SK-N-SH (cell line): Measurements from ENCODE around the gene CCDC106. TPM values are rescaled to one million over a fixed set of nuclear protein-coding genes. Genes with fewer than 3 reads are reported as not detected.

Source experiments
- CTCF ChIA-PET: fragments of 300-600, 350-600 bp; formaldehyde crosslinking; extraction: SDS; loops from one replicate; lab custom pipeline; 2021; lab: Yijun Ruan, JAX
- POLR2A ChIA-PET: fragments of 350-600 bp; sonication (Branson Sonifier 250); formaldehyde crosslinking; extraction: SDS; loops from one replicate; lab custom pipeline; 2020; ENCODE audit warnings: antibody characterized with exemption, inconsistent platforms; lab: Yijun Ruan, JAX
- DNase-seq: peaks from one replicate; pipeline ENCODE4 v3.0.0; 2012
- H2AFZ ChIP-seq: fragments of 200-600 bp; sonication (generic); 2 replicates; pipeline ENCODE4 v1.8.1; 2016; ENCODE audit warnings: antibody characterized with exemption, mild to moderate bottlenecking, low read depth
- H3F3A ChIP-seq: fragments of 200-600 bp; sonication (generic); replicated peaks from 2 replicates; pipeline ENCODE3; 2016; ENCODE audit warnings: antibody characterized with exemption, mild to moderate bottlenecking; ENCODE audit not compliant: insufficient read depth
- H3K27ac ChIP-seq, 2 experiments: fragments of 200-500 bp in 1 of 2; fragments of 200-600 bp in 1 of 2; sonication (Bioruptor generic) in 1 of 2; sonication (generic), shearing (Covaris generic) in 1 of 2; 2 replicates each; pipeline versions ENCODE4 v1.5.1 to v1.6.1; 2014 to 2016; ENCODE audit warnings: low read depth in 2 of 2, inconsistent platforms in 1 of 2, low read length in 1 of 2, mild to moderate bottlenecking in 1 of 2, mixed read lengths in 1 of 2
- H3K27me3 ChIP-seq: fragments of 200-600 bp; sonication (generic), shearing (Covaris generic); 2 replicates; pipeline ENCODE4 v1.6.1; 2016; ENCODE audit warnings: mixed run types; ENCODE audit not compliant: insufficient read depth
- H3K36me3 ChIP-seq, 2 experiments: fragments of 200-500 bp in 1 of 2; fragments of 200-600 bp in 1 of 2; sonication (Bioruptor generic) in 1 of 2; sonication (generic) in 1 of 2; replicated peaks in 1 of 2; 2 replicates each; pipeline versions ENCODE3 to v1.5.1; 2014 to 2016; ENCODE audit warnings: low read length in 1 of 2, mild to moderate bottlenecking in 1 of 2; ENCODE audit not compliant: insufficient read depth in 2 of 2, control insufficient read depth in 1 of 2
- H3K4me1 ChIP-seq, 2 experiments: fragments of 200-500 bp in 1 of 2; fragments of 200-600 bp in 1 of 2; sonication (Bioruptor generic) in 1 of 2; sonication (generic), shearing (Covaris generic) in 1 of 2; 2 replicates each; pipeline versions ENCODE4 v1.5.1 to v1.6.1; 2014 to 2016; ENCODE audit warnings: low read depth in 1 of 2, low read length in 1 of 2, mixed run types in 1 of 2; ENCODE audit not compliant: insufficient read depth in 2 of 2, control insufficient read depth in 1 of 2
- H3K4me2 ChIP-seq: fragments of 200-600 bp; sonication (generic), shearing (Covaris generic); 2 replicates; pipeline ENCODE4 v1.6.1; 2017; ENCODE audit warnings: mixed run types
- H3K4me3 ChIP-seq, 2 experiments: fragments of 200-500 bp in 1 of 2; fragments of 200-600 bp in 1 of 2; sonication (Bioruptor generic) in 1 of 2; sonication (generic), shearing (Covaris generic) in 1 of 2; 2 replicates each; pipeline versions ENCODE4 v1.5.1 to v1.8.1; 2014 to 2016; ENCODE audit warnings: low read depth in 2 of 2, inconsistent platforms in 1 of 2, low read length in 1 of 2, mild to moderate bottlenecking in 1 of 2, mixed read lengths in 1 of 2, moderate library complexity in 1 of 2
- H3K79me2 ChIP-seq: fragments of 200-600 bp; sonication (generic); 2 replicates; pipeline ENCODE4 v1.8.1; 2017; ENCODE audit warnings: mild to moderate bottlenecking; ENCODE audit not compliant: insufficient read depth
- H3K9ac ChIP-seq: fragments of 200-600 bp; sonication (generic); 2 replicates; pipeline ENCODE4 v1.6.1; 2017; ENCODE audit warnings: mixed run types
- H3K9me2 ChIP-seq: fragments of 200-600 bp; sonication (generic); 2 replicates; pipeline ENCODE4 v1.6.1; 2017; ENCODE audit warnings: mixed run types
- H3K9me3 ChIP-seq: fragments of 200-600 bp; sonication (generic); 2 replicates; pipeline ENCODE4 v1.6.1; 2017; ENCODE audit warnings: mixed run types, mild to moderate bottlenecking, moderate library complexity
- H4K20me1 ChIP-seq: fragments of 200-600 bp; sonication (generic); 2 replicates; pipeline ENCODE4 v1.6.1; 2017; ENCODE audit warnings: mild to moderate bottlenecking, mixed run types; ENCODE audit not compliant: insufficient read depth
- CHD2 ChIP-seq: fragments of 150-350 bp; IDR thresholded peaks from 2 replicates; pipeline ENCODE4 v1.6.1; 2018; ENCODE audit warnings: low read length; ENCODE audit not compliant: partially characterized antibody
- CTCF ChIP-seq: fragments of 200-600 bp; sonication (generic); IDR thresholded peaks from 2 replicates; pipeline ENCODE4 v1.6.1; 2017; ENCODE audit warnings: antibody characterized with exemption, mild to moderate bottlenecking, moderate library complexity
- FOSL2 ChIP-seq: IDR thresholded peaks from 2 replicates; pipeline ENCODE4 v1.4.0; 2012; ENCODE audit warnings: low read depth, mild to moderate bottlenecking, moderate library complexity, borderline replicate concordance
- FOXJ3 ChIP-seq: sonication (generic); formaldehyde crosslinking; IDR thresholded peaks from 2 replicates; pipeline ENCODE4 v1.5.1; 2020; ENCODE audit warnings: mild to moderate bottlenecking, missing genetic modification reagents
- MAX ChIP-seq: IDR thresholded peaks from 2 replicates; pipeline ENCODE4 v1.4.0; 2012; ENCODE audit warnings: low read depth
- PBX3 ChIP-seq: IDR thresholded peaks from 2 replicates; pipeline ENCODE4; 2012
- RAD21 ChIP-seq: IDR thresholded peaks from 2 replicates; pipeline ENCODE4 v1.6.1; 2012; ENCODE audit warnings: mild to moderate bottlenecking, low read length
- RCOR1 ChIP-seq: fragments of 150-350 bp; IDR thresholded peaks from 2 replicates; pipeline ENCODE4 v1.6.1; 2017; ENCODE audit warnings: antibody characterized with exemption, low read length
- RFX5 ChIP-seq: IDR thresholded peaks from 2 replicates; pipeline ENCODE4 v1.6.1; 2012; ENCODE audit warnings: mild to moderate bottlenecking, improper control_type of control experiment, low read length
- SIN3A ChIP-seq: IDR thresholded peaks from 2 replicates; pipeline ENCODE4 v1.6.1; 2012; ENCODE audit warnings: low read depth, mild to moderate bottlenecking, low read length, moderate library complexity, borderline replicate concordance
- SMC3 ChIP-seq: IDR thresholded peaks from 2 replicates; pipeline ENCODE4 v1.6.1; 2012; ENCODE audit warnings: low read depth, low read length, improper control_type of control experiment
- USF1 ChIP-seq: IDR thresholded peaks from 2 replicates; pipeline ENCODE4 v1.4.0; 2012; ENCODE audit warnings: low read depth, borderline replicate concordance
- YY1 ChIP-seq: IDR thresholded peaks from 2 replicates; pipeline ENCODE4 v1.4.0; 2012; ENCODE audit warnings: low read depth, mild to moderate bottlenecking
- ZBTB33 ChIP-seq: IDR thresholded peaks from 2 replicates; pipeline ENCODE4 v1.4.0; 2012; ENCODE audit warnings: low read depth, borderline replicate concordance
- whole genome bisulfite sequencing: methylation state at CpG from one replicate; pipeline ENCODE4 v1.1.6; 2017; ENCODE audit warnings: low lambda C conversion rate; 5-methylcytosine and 5-hydroxymethylcytosine counted together
- polyA plus RNA-seq, 3 experiments: library from polyadenylated mRNA; depleted of rRNA; stranded (reverse); fragments of >200 nt; gene quantifications; 2 replicates each; pipeline ENCODE4 v1.2.3, GENCODE V29; 2012

CCDC106 gene
- polyA plus RNA-seq, 1 of the 3 experiments (the other 2 are of a cell fraction), result 27.1 TPM

GRCh38 chr19:55632463-55632834 is 15.6 kb upstream of the CCDC106 start:
- Histone ChIP-seq H3K4me2 (no peak overlapping the region), H3K9ac (no peak overlapping the region), H3K4me1 (peaks cover 0 to 14% of the 10 kb centered on the region in 2 experiments; a peak in 1 of 4 replicates), H3K4me3 (peak overlapping the region in 1 of 2 experiments; percentile 30; a peak in 1 of 4 replicates), H3K9me2 (no peaks in the 10 kb centered on the region), H3K9me3 (no peaks in the 10 kb centered on the region), H3K36me3 (no peaks in the 10 kb centered on the region), H4K20me1 (no peaks in the 10 kb centered on the region), H3K27ac (peak overlapping the region in 1 of 2 experiments; percentile 26; a peak in 1 of 4 replicates), H2AFZ (0 out of 2 replicates have a peak overlapping the region, but pooled peaks have one; percentile 43), H3F3A (peaks cover 10% of the 10 kb centered on the region), H3K79me2 (peaks cover 26% of the 10 kb centered on the region), H3K27me3 (no peaks in the 10 kb centered on the region)
- ChIA-PET POLR2A (interaction anchor here (0.9 to 2.4 kb wide), 2 partner anchors 20 to 22 kb away, joined by 3 to 5 read pairs; no protein-coding TSS in a partner anchor), CTCF (interaction anchor here (0.6 to 4.6 kb wide), 40 partner anchors 8 to 581 kb away, joined by 3 to 40 read pairs (median 4); partner anchors contain the start of genes CCDC106, EPN1, U2AF2 and ZNF524)
- 33% methylated on average over 3 of the region's 3 CpGs for WGBS
- DNase-seq, result peak; percentile 62
- TF ChIP-seq RFX5, result peak; percentile 52; the same call in 1 of the 2 replicates
- TF ChIP-seq ZBTB33, result no peak
- peak; percentile 83 for TF ChIP-seq CTCF
- no peak for TF ChIP-seq USF1
- TF ChIP-seq PBX3, result no peak
- TF ChIP-seq MAX, result no peak
- peak; percentile 26; the same call in 1 of the 2 replicates for TF ChIP-seq SIN3A
- TF ChIP-seq YY1, result no peak
- peak; percentile 82 for TF ChIP-seq RAD21
- no peak for TF ChIP-seq FOXJ3 (CRISPR knock-in tag)
- peak; percentile 12 for TF ChIP-seq CHD2
- TF ChIP-seq RCOR1, result no peak
- no peak for TF ChIP-seq FOSL2
- peak; percentile 45 for TF ChIP-seq SMC3
